Stimulated activated CD8-positive, alpha-beta memory T cell treated with anti-CD3 and anti-CD28 coated beads, Interleukin-2, amount 100 ng/mL, for 1 hour (primary cell): ENCODE data around the gene DEFB124.
"Not testable (repeated sequence)": the region's sequence is repeated elsewhere in the genome, so short reads cannot be mapped to it uniquely, and the experiment has no call there.

Experiments
- DNase-seq, 2 donors: peaks; one replicate each; pipeline ENCODE4 v3.0.0-alpha.2; 2020; ENCODE audit warnings: low read depth in 2 of 2

Gene DEFB124

GRCh38 chr20:31474758-31475427, at the start of gene DEFB124, which contains the start of gene REM1:
DEFB124 (minus strand) TSS chr20:31475127; CDS start chr20:31473013, 2,114 bp downstream.
REM1 (plus strand) TSS chr20:31475288; CDS start chr20:31476446, 1,158 bp downstream.
- no peak for DNase-seq

GRCh38 chr20:31523361-31524283, 48.7 kb upstream of the DEFB124 start:
- no peak for DNase-seq

- DNase-seq: no peak
These were observed 47.8 kb upstream of the DEFB124 start for GRCh38 chr20:31522731-31523130.

GRCh38 chr20:31521267-31521666, 46.3 kb upstream of the DEFB124 start:
- not testable (repeated sequence) for DNase-seq

- no peak for DNase-seq
These were observed 42.4 kb upstream of the DEFB124 start for GRCh38 chr20:31517373-31517772.

GRCh38 chr20:31516651-31517050, 41.7 kb upstream of the DEFB124 start:
- no peak for DNase-seq

- DNase-seq: no peak
These were observed 41.2 kb upstream of the DEFB124 start for GRCh38 chr20:31516166-31516565.

GRCh38 chr20:31515775-31516107, 40.8 kb upstream of the DEFB124 start:
- DNase-seq: no peak

- no peak for DNase-seq
These were observed 40.3 kb upstream of the DEFB124 start for GRCh38 chr20:31515072-31515774.

GRCh38 chr20:31514154-31515071, 39.5 kb upstream of the DEFB124 start, which contains the start of gene HM13:
HM13 (plus strand) TSS chr20:31514442; CDS start chr20:31514552, 110 bp downstream.
- DNase-seq: peak; percentile 75 to 78

GRCh38 chr20:31508517-31509244, 33.8 kb upstream of the DEFB124 start:
- no peak for DNase-seq

- no peak for DNase-seq
These were observed 31.0 kb upstream of the DEFB124 start for GRCh38 chr20:31505903-31506302.

- DNase-seq: peak; percentile 47 to 62
These were observed 28.2 kb upstream of the DEFB124 start for GRCh38 chr20:31502884-31503673.

GRCh38 chr20:31500527-31500926, 25.6 kb upstream of the DEFB124 start:
- no peak for DNase-seq

GRCh38 chr20:31497838-31498540, 23.1 kb upstream of the DEFB124 start:
- no peak for DNase-seq

- no peak for DNase-seq
These were observed 21.9 kb upstream of the DEFB124 start for GRCh38 chr20:31496761-31497295.

GRCh38 chr20:31494131-31494530, 19.2 kb upstream of the DEFB124 start:
- no peak for DNase-seq

GRCh38 chr20:31490752-31491151, 15.8 kb upstream of the DEFB124 start:
- no peak for DNase-seq

GRCh38 chr20:31489152-31489551, 14.2 kb upstream of the DEFB124 start:
- no peak for DNase-seq
